ENCODE data around the gene GRHPR. TPM values are rescaled to one million over a fixed set of nuclear protein-coding genes. Genes with fewer than 3 reads are reported as not detected.

Gene GRHPR
- 63.9 TPM for total RNA-seq

DNA sequence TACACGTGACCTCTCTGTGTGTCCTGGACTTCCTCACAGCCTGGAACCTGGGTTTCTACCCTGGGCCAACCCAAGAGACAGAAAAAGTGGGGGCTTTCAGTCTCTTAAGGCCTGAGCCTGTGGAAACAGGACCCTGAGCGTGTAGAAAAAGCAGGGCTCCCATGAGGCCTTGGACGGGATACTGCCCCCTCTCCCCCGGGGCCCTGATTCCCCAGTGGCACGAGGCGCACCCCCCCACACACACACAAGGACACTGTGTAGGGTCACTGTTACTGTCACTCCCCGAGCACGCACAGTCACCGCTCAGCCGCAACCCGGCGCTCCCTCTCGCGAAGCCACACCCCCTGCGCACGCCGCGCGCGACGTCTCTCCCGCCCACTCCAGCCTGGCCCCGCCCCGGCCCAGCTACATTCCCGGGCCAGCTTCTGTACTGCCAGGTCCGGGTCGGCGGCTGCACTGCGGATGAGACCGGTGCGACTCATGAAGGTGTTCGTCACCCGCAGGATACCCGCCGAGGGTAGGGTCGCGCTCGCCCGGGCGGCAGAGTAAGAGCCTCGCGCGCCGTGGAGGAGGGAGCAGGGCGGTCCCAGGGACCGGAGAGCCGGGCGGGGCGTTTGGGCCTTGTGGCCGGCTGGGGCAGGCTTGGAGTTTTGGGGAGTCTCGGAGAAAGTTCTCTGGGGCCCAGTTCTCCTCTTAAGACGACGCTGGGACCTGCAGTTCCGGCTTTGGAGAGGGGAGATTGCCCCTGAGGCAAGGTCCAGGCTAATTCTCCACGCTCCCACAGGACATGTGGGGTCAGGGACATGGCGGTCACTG lies at the start of gene GRHPR:
GRHPR (plus strand) TSS at position 408 of the 816 bp plus-strand sequence; CDS start at position 463, 55 bp downstream.

DNA sequence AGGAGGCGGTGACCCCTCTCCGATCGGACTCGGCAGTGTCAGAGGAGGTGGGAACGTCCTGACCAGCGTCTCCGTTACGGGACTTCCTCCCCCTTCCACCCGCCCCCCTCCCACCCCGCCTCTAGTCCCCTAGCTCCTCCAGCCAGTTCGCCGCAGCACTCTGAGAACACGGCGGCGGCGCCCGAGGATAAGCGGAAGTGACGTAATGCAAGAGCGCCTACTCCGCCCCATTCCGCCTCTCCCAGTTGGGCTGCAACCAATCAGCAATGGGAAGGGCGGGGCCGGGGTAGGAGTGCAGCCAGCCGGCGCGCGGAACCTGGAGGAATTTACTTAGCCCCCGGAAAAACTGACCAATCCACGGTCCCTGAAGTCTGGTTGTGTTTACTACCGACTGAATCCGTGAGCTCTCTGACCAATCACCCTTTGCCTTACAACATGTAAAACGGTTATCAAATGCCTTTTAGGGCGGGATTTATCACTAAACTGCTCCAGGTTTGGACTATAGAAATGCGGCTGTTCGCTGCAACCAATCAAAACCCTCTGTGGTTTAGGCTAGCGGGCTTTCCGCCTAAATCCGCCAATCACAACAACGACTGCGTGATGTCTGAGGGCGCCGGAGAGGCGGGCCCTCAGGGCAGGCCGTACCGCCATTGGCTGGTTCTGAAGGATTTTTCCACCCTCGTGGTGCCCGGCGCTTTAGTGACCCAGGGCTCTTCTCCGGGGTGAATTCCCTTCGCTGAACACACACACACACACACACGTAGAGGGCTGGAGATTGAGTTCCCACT lies 42.9 kb downstream of the GRHPR start, which contains the start of gene ZBTB5:
ZBTB5 (minus strand) TSS at position 202 of the 788 bp plus-strand sequence. CDS start 22,899 bp downstream, outside the sequence.

DNA sequence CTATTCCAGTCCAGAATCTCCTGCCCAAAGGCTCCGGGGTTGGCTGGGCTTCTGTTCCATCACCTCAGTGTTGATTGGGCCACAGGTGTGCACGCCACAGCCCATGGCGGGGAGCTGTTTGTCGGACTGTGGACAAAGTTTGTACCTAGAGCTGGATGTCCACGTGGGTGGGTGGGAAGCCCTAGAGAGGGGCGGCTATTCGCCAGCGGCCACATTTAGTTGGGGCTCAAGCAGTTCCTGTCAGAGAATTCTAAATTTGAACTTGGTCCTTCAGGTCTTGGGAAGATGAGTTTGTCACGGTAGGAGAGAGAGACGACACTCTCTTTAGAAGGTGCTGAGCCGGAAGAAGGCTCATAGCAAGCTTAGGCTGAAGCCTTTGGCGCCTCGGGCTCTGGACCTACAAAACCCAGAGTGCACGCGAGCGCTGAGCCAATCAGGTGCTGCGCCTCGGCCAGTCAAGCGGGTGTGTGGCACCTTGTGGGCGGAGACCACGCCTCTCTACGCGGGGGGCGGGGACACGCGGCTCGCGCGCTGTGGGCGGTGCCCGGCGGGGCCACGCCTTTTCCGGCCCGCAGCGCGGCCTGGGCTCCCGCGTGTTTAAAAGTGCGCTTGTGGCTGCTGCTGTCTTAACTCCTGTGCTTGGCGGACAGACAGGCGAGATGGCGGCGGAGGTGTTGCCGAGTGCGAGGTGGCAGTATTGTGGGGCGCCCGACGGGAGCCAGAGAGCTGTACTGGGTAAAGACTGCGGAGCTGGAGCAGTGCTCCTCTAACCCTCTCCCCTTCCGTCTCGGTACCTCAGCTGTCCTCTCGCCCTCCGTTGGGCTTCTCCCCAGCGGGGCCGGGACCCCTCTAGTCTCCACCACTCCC lies 63.1 kb downstream of the GRHPR start, which contains the start of gene POLR1E:
POLR1E (plus strand) TSS at position 560 of the 867 bp plus-strand sequence; CDS start at position 660, 100 bp downstream.

Other genes starting within 250 kb of the GRHPR start
- 29.1 TPM for gene ZBTB5, start 42.8 kb downstream of the GRHPR start, total RNA-seq
- gene POLR1E, start 63.3 kb downstream of the GRHPR start, total RNA-seq, result 36.3 TPM
- 17.5 TPM for gene FBXO10, start 153.7 kb downstream of the GRHPR start, total RNA-seq
- 81.7 TPM for gene TOMM5, start 169.9 kb downstream of the GRHPR start, total RNA-seq
- 1.3 TPM for gene FRMPD1, start 228.3 kb downstream of the GRHPR start, total RNA-seq

Data from parietal lobe (tissue), 1 donor.